ENCODE data around the gene TPM1.
A peak's percentile ranks its signal among the peaks of the same experiment; 100 is the strongest.

Gene TPM1

DNA sequence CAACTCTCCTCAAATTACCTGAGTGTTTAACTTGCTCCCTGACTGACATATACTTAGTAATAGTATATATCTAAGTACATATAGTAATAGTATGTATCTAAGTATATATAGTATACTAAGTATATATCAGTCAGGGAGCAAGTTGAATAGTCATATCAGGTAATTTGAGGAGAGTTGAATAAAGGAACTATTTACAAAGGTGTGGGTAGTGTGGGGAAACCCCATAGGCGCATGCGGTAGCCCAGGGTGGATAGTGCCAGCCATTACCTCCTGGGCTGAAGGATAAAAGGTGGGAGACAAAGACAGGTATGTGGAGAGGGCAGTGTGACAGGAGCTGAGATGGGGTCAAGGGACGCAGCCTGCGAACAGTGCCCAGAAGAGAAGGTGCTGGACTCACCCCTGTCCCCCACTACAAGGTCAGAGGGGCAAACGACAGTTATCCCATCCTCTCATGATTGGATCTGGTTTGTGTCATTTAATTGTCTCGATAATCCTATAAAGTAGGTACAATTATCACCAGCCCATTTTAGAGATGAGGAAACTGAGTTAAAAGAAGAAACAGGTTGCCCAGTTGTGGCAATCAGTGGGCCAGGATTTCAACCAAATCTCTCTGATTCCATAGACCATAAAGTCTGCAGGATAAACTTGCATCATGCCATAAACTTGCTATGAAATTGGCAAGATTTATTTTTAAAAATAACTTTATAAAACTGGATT, 34.1 kb upstream of the TPM1 start:
- TF ChIP-seq, protein P1, sequence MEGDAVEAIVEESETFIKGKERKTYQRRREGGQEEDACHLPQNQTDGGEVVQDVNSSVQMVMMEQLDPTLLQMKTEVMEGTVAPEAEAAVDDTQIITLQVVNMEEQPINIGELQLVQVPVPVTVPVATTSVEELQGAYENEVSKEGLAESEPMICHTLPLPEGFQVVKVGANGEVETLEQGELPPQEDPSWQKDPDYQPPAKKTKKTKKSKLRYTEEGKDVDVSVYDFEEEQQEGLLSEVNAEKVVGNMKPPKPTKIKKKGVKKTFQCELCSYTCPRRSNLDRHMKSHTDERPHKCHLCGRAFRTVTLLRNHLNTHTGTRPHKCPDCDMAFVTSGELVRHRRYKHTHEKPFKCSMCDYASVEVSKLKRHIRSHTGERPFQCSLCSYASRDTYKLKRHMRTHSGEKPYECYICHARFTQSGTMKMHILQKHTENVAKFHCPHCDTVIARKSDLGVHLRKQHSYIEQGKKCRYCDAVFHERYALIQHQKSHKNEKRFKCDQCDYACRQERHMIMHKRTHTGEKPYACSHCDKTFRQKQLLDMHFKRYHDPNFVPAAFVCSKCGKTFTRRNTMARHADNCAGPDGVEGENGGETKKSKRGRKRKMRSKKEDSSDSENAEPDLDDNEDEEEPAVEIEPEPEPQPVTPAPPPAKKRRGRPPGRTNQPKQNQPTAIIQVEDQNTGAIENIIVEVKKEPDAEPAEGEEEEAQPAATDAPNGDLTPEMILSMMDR (IDR thresholded peaks at IDR 0.05; ENCODE audit: low read depth, low read length, missing control alignments): no peak
- no peak for DNase-seq (ENCODE audit: low read depth)
- in situ Hi-C loops (cut with HindIII; ENCODE audit: low sequenced_read_pairs): no loop called here
- H3K4me3 ChIP-seq (ENCODE audit: low read depth, low read length): no peak overlapping the region

DNA sequence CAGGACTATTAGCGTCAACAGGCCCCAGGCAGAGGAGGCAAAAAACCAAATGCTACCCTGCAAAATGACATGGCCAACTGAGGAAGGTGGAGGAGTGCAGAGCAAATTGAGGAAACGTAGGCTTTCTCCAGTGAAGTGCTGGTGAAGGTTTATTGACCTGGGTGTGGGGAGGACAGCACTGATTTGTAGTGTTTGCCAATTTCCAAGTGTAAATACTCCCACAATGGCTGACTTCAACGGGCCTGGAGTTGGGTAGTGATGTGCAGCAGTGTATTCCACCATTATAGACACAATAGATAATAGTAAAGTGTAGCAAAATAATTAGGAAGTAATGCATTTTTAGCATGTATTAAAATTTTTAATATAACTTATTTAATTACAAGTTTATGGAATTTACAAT, 32.2 kb upstream of the TPM1 start:
- in situ Hi-C loops (cut with HindIII; ENCODE audit: low sequenced_read_pairs): loop anchor here (5.0 kb wide), 1 partner anchor 103 kb away; no protein-coding TSS in a partner anchor
- TF ChIP-seq, protein P1 (IDR thresholded peaks at IDR 0.05; ENCODE audit: low read depth, low read length, missing control alignments): no peak
- no peak overlapping the region for H3K4me3 ChIP-seq (ENCODE audit: low read depth, low read length)
- DNase-seq (ENCODE audit: low read depth): no peak

DNA sequence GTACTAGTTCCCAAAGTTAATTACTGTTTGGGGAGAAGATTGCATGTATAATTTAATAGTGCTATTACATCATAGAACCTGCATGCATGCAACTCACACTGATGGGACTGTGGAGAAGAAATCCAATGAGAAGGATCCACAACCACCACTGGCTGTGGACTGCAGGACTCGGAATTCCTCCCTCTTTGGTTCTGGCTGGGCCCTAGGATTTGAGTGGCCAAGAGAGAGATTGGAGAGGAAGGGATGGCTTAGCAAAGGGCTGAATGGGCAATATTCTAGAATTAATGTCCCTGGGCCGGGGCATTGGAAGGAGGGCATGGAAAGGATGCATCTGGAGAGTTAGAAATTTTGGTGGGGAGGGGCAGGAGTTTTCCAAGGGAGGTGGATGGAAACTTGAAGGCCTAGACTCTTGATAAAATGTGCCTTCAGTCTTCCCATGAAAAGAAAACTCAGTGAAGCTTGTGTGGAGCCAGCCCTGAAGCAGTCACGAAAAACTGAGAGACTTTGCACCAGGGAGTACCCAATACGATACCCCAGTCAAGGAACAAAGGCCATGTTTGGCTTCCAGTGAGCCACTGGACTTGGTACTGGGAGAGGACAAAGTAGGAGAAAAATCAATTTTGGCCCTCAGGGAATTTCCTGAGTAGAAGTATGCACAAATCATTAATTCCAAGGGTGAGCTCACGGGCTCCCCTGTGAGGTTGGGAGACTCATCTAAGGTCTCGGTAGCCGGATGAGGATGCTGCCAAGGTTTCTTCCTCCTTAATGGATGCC, 31.4 kb upstream of the TPM1 start:
- no peak for DNase-seq (ENCODE audit: low read depth)
- TF ChIP-seq, protein P1 (IDR thresholded peaks at IDR 0.05; ENCODE audit: low read depth, low read length, missing control alignments): no peak
- no peak overlapping the region for H3K4me3 ChIP-seq (ENCODE audit: low read depth, low read length)
- in situ Hi-C loops (cut with HindIII; ENCODE audit: low sequenced_read_pairs): loop anchor here (5.0 kb wide), 1 partner anchor 104 kb away; no protein-coding TSS in a partner anchor

DNA sequence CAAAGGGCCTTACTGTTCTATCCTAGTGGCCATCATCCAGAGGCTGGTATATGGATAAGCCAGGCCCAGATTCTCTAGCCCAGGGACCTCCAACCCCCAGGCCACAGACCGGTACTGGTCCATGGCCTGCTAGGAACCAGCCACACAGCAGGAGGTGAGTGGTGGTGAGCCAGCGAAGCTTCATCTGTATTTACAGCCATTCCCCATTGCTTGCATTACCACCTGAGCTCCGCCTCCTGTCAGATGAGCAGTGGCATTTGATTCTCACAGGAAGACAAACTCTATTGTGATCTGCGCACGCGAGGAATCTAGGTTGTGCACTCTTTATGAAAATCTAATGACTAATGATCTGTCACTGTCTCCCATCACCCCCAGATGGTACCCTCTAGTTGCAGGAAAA, 30.1 kb upstream of the TPM1 start:
- no peak for DNase-seq (ENCODE audit: low read depth)
- TF ChIP-seq, protein P1 (IDR thresholded peaks at IDR 0.05; ENCODE audit: low read depth, low read length, missing control alignments): no peak
- in situ Hi-C loops (cut with HindIII; ENCODE audit: low sequenced_read_pairs): loop anchor here (5.0 kb wide), 1 partner anchor 105 kb away; no protein-coding TSS in a partner anchor
- no peak overlapping the region for H3K4me3 ChIP-seq (ENCODE audit: low read depth, low read length)

DNA sequence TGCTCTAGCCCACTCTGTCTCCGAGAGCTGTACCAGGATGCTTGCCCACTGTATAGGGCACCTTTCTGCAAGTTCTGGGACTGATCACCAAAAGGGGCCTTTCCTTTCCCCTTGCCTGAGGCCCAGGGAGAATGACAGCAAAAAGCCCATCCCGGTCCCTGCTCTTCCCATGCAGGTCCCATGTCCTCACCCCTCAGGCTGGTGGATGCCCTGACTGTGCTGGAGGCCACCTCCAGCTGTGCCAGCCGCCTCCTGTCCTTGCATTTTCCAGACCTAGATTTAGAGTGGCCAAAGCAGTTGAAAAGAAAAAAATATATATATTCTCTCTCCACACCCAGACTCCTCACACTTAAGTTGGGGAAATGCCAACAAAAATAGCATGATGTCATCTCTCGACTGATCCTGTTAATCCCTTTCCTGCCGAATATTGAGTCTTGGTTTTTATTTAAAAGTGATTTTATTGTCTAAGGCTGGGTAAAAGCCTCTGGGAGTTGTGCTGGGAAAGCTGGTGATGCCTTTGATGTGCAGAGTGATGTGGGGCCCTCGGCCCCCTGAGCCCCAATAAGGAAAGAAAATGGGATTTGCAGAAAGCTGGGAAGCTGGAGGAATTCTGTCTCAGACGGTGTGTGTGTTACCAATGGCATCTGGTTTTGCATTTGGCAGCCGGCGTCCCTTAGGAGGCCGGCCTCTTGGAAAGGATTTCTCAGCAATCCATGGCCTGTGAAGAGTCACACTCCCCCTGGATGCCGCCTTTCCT, 29.3 kb upstream of the TPM1 start:
- TF ChIP-seq, protein P1 (IDR thresholded peaks at IDR 0.05; ENCODE audit: low read depth, low read length, missing control alignments): no peak
- no peak overlapping the region for H3K4me3 ChIP-seq (ENCODE audit: low read depth, low read length)
- DNase-seq (ENCODE audit: low read depth): peak; percentile 60
- in situ Hi-C loops (cut with HindIII; ENCODE audit: low sequenced_read_pairs): loop anchor here (5.0 kb wide), 1 partner anchor 106 kb away; no protein-coding TSS in a partner anchor

DNA sequence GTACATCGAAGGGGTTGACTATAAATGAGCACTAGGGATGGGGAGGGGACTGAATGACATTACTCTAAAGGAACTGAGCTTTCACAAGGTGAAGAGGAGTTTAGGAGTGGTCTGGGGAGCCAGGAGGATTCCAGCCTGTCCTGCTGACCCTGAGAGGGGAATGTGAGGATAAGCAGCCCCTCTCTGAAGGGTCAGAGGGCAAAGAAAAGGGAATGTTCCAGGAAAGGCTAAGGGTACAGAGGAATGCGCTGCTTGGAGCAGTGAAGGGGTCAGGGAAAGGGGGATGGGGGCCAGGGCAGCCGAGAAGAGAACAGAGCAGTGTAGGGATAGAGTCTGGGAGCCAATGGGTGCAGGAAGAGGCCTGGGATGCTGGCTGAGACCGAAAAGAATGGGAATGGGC, 28.0 kb upstream of the TPM1 start:
- H3K4me3 ChIP-seq (ENCODE audit: low read depth, low read length): no peak overlapping the region
- TF ChIP-seq, protein P1 (IDR thresholded peaks at IDR 0.05; ENCODE audit: low read depth, low read length, missing control alignments): no peak
- no peak for DNase-seq (ENCODE audit: low read depth)
- in situ Hi-C loops (cut with HindIII; ENCODE audit: low sequenced_read_pairs): loop anchor here (5.0 kb wide), 1 partner anchor 107 kb away; no protein-coding TSS in a partner anchor

Measured in astrocyte of the cerebellum (primary cell).